SK-N-SH treated with all-trans-retinoic acid at 6 μM for 48 hours (cell line): ENCODE data around the gene ACP1.

ENCODE experiments used
- ATAC-seq: fragments of 200-7000 bp; cut with Tn5 transposase; 3 replicates; pipeline ENCODE4 v1.9.1; 2020; ENCODE audit warnings: mild to moderate bottlenecking, moderate library complexity
- ARNTL ChIP-seq: fragments of 450-650 bp; formaldehyde crosslinking; IDR thresholded peaks from 2 replicates; pipeline ENCODE4 v1.5.0; 2020; ENCODE audit warnings: low read depth, mild to moderate bottlenecking, moderate library complexity, borderline replicate concordance
- BACH2 ChIP-seq: fragments of 250-450 bp; sonication (Bioruptor Pico); IDR thresholded peaks from 2 replicates; pipeline ENCODE4 v1.9.0; 2021; ENCODE audit warnings: mild to moderate bottlenecking, borderline replicate concordance
- CREB5 ChIP-seq: fragments of 250-450 bp; sonication (Bioruptor Pico); IDR thresholded peaks from 2 replicates; pipeline ENCODE4 v1.5.1; 2020; ENCODE audit warnings: low read depth, mild to moderate bottlenecking, moderate library complexity
- CSDC2 ChIP-seq: fragments of 250-450 bp; sonication (Bioruptor Pico); IDR thresholded peaks from 2 replicates; pipeline ENCODE4 v1.5.0; 2020; ENCODE audit warnings: mild to moderate bottlenecking, moderate library complexity
- CSRNP3 ChIP-seq: fragments of 250-450 bp; sonication (Bioruptor Pico); IDR thresholded peaks from 2 replicates; pipeline ENCODE4 v1.5.1; 2021; ENCODE audit warnings: mild to moderate bottlenecking, moderate library complexity
- ESRRG ChIP-seq: fragments of 250-450 bp; sonication (Bioruptor Pico); IDR thresholded peaks from 2 replicates; pipeline ENCODE4 v1.6.1; 2021; ENCODE audit warnings: mild to moderate bottlenecking
- GLIS3 ChIP-seq: fragments of 250-450 bp; sonication (Bioruptor Pico); IDR thresholded peaks from 2 replicates; pipeline ENCODE4 v1.5.0; 2020; ENCODE audit warnings: mild to moderate bottlenecking, moderate library complexity
- ISL1 ChIP-seq: fragments of 250-450 bp; sonication (Bioruptor Pico); IDR thresholded peaks from 2 replicates; pipeline ENCODE4 v2.1.2; 2022; ENCODE audit warnings: mild to moderate bottlenecking, moderate library complexity
- OSR1 ChIP-seq: fragments of 250-450 bp; sonication (Bioruptor Pico); IDR thresholded peaks from 2 replicates; pipeline ENCODE4 v1.8.0; 2022; ENCODE audit warnings: moderate library complexity, mild to moderate bottlenecking, inconsistent platforms
- PATZ1 ChIP-seq: fragments of 250-450 bp; sonication (Bioruptor Pico); IDR thresholded peaks from 2 replicates; pipeline ENCODE4 v1.8.0; 2020; ENCODE audit warnings: mild to moderate bottlenecking, moderate library complexity, borderline replicate concordance
- PPARA ChIP-seq: fragments of 250-450 bp; sonication (Bioruptor Pico); IDR thresholded peaks from 2 replicates; pipeline ENCODE4 v1.5.0; 2020; ENCODE audit warnings: mild to moderate bottlenecking, borderline replicate concordance
- RARB ChIP-seq: fragments of 250-450 bp; sonication (Bioruptor Pico); IDR thresholded peaks from 2 replicates; pipeline ENCODE4 v1.8.0; 2021; ENCODE audit warnings: mild to moderate bottlenecking, moderate library complexity
- SNAI2 ChIP-seq: fragments of 250-450 bp; sonication (Bioruptor Pico); IDR thresholded peaks from 2 replicates; pipeline ENCODE4 v1.5.0; 2020; ENCODE audit warnings: mild to moderate bottlenecking, moderate library complexity
- TCF4 ChIP-seq: fragments of 250-450 bp; sonication (Bioruptor Pico); IDR thresholded peaks from 2 replicates; pipeline ENCODE4 v1.8.0; 2021; ENCODE audit warnings: mild to moderate bottlenecking, moderate library complexity, borderline replicate concordance
- TSHZ2 ChIP-seq: fragments of 250-450 bp; sonication (Bioruptor Pico); IDR thresholded peaks from 2 replicates; pipeline ENCODE4 v1.5.0; 2020; ENCODE audit warnings: mild to moderate bottlenecking, moderate library complexity
- ZC3H10 ChIP-seq: fragments of 250-450 bp; sonication (Bioruptor Pico); IDR thresholded peaks from 2 replicates; pipeline ENCODE4 v1.5.1; 2021; ENCODE audit warnings: mild to moderate bottlenecking, moderate library complexity
- ZFP3 ChIP-seq: fragments of 250-450 bp; sonication (Bioruptor Pico); IDR thresholded peaks from 2 replicates; pipeline ENCODE4 v1.5.0; 2020; ENCODE audit warnings: mild to moderate bottlenecking, moderate library complexity
- ZFP30 ChIP-seq: fragments of 450-650 bp; formaldehyde crosslinking; IDR thresholded peaks from 2 replicates; pipeline ENCODE4 v1.5.0; 2022; ENCODE audit warnings: mild to moderate bottlenecking, moderate library complexity
- ZNF565 ChIP-seq: fragments of 450-650 bp; formaldehyde crosslinking; conservative IDR thresholded peaks from 2 replicates; pipeline ENCODE4 v1.5.0; 2020; ENCODE audit warnings: low read depth, mild to moderate bottlenecking, moderate library complexity
- ZNF70 ChIP-seq: fragments of 450-650 bp; formaldehyde crosslinking; IDR thresholded peaks from 2 replicates; pipeline ENCODE4 v1.5.0; 2020; ENCODE audit warnings: mild to moderate bottlenecking, moderate library complexity
- ZNF8 ChIP-seq: fragments of 450-650 bp; formaldehyde crosslinking; IDR thresholded peaks from 2 replicates; pipeline ENCODE4 v1.5.0; 2020; ENCODE audit warnings: mild to moderate bottlenecking, moderate library complexity

ACP1 gene

GRCh38 chr2:319059-319600 is 54.4 kb downstream of the ACP1 start:
- no peak for TF ChIP-seq ZFP30 (CRISPR knock-in tag)
- TF ChIP-seq TCF4 (CRISPR knock-in tag), result no peak
- TF ChIP-seq BACH2, result no peak
- no peak for TF ChIP-seq ZFP3 (CRISPR knock-in tag)
- TF ChIP-seq ESRRG (CRISPR knock-in tag), result no peak
- TF ChIP-seq RARB, result no peak
- TF ChIP-seq ISL1 (CRISPR knock-in tag), result no peak
- TF ChIP-seq CSRNP3 (CRISPR knock-in tag), result no peak
- TF ChIP-seq CREB5, result no peak
- TF ChIP-seq GLIS3 (CRISPR knock-in tag), result no peak
- no peak for TF ChIP-seq ZNF70 (CRISPR knock-in tag)
- TF ChIP-seq ZNF8 (CRISPR knock-in tag), result no peak
- TF ChIP-seq ARNTL, result no peak
- no peak for TF ChIP-seq PPARA (CRISPR knock-in tag)
- no peak for TF ChIP-seq OSR1 (CRISPR knock-in tag)
- TF ChIP-seq TSHZ2 (CRISPR knock-in tag), result no peak
- no peak for TF ChIP-seq SNAI2 (CRISPR knock-in tag)
- no peak for TF ChIP-seq CSDC2
- no peak for TF ChIP-seq ZC3H10 (CRISPR knock-in tag)
- ATAC-seq, result no peak

GRCh38 chr2:320561-320960 is 55.8 kb downstream of the ACP1 start:
- TF ChIP-seq GLIS3 (CRISPR knock-in tag) (no peak), ARNTL (no peak), ZFP3 (CRISPR knock-in tag) (no peak), PATZ1 (no peak), SNAI2 (CRISPR knock-in tag) (no peak), ZNF8 (CRISPR knock-in tag) (no peak), ZC3H10 (CRISPR knock-in tag) (no peak), ESRRG (CRISPR knock-in tag) (no peak), TSHZ2 (CRISPR knock-in tag) (no peak), ZNF565 (CRISPR knock-in tag) (no peak)
- TF ChIP-seq, all 23 proteins: peak for 0
- no peak for ATAC-seq

- no peak for ATAC-seq
- TF ChIP-seq ISL1 (CRISPR knock-in tag) (no peak), ZNF8 (CRISPR knock-in tag) (no peak), PPARA (CRISPR knock-in tag) (no peak), ESRRG (CRISPR knock-in tag) (no peak), ZFP3 (CRISPR knock-in tag) (no peak), SNAI2 (CRISPR knock-in tag) (no peak)
Observed at GRCh38 chr2:322326-322725, 57.6 kb downstream of the ACP1 start.
